ENCODE data around the gene TMEM184A. TPM values are rescaled to one million over a fixed set of nuclear protein-coding genes. Genes with fewer than 3 reads are reported as not detected.

Gene TMEM184A
- total and polyA plus RNA-seq, 2 experiments from 2014 or later, result 14.5 to 24.7 TPM

DNA sequence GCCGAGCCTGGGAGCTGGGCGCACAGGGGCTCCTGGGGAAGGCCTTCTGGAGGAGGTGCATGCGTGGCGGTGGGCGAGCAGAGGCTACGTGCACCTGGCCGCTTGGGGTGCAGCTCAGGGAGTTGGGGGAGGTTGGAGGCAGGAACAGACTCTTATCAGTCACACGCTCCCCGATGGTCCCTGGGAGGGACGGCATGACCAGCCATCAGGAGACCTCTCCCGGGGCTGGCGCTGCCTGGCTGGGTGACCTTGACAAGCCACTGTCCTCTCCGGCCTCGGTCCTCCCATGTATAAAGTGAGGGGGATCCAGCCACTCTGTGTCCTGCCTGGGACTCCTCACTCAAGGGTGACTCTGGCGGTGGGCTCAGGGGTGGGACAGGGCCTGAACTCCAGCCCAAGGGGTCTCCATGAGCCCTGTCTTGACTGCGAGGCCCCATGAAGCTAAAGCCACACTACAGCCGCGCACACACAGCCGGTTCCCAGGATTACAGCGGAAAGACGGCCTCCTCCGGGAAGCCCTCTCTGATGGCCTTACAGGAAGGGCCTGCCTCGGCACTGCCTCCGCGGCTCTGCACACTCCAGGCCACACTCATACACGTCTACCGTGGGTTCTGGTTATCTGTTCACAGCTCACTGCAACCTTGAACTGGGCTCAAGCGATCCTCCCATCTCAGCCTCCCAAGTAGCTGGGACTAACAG is 2.3 kb downstream of the TMEM184A start:
- Histone ChIP-seq H3K4me1 (ENCODE audit: insufficient read depth) (peaks cover 11% of the 10 kb centered on the region), H4K20me1 (ENCODE audit: insufficient read depth, poor library complexity, severe bottlenecking) (no peaks in the 10 kb centered on the region), H2AFZ (no peak overlapping the region), H3K4me2 (peak overlapping the region; percentile 73), H3K9me3 (ENCODE audit: low read depth) (no peaks in the 10 kb centered on the region), H3K36me3 (replicated peaks; ENCODE audit: insufficient read depth, low read depth) (no peaks in the 10 kb centered on the region), H3K9me2 (replicated peaks; ENCODE audit: insufficient read depth) (no peaks in the 10 kb centered on the region), H3K4me3 (no peak overlapping the region), H3K79me2 (peaks cover 4% of the 10 kb centered on the region), H3K27me3 (no peaks in the 10 kb centered on the region), H3K27ac (no peak overlapping the region)
- 89% methylated on average over 27 of the region's 28 CpGs for WGBS (ENCODE audit: low lambda C conversion rate, missing lambda C conversion rate)
- no peak for DNase-seq (ENCODE audit: low spot score)
- TF ChIP-seq EZH2phosphoT487 (IDR thresholded peaks at IDR 0.05; ENCODE audit: low read depth, severe bottlenecking, unreplicated experiment) (no peak), EZH2 (IDR thresholded peaks at IDR 0.05; ENCODE audit: borderline replicate concordance) (no peak)
- TF ChIP-seq, protein P1, sequence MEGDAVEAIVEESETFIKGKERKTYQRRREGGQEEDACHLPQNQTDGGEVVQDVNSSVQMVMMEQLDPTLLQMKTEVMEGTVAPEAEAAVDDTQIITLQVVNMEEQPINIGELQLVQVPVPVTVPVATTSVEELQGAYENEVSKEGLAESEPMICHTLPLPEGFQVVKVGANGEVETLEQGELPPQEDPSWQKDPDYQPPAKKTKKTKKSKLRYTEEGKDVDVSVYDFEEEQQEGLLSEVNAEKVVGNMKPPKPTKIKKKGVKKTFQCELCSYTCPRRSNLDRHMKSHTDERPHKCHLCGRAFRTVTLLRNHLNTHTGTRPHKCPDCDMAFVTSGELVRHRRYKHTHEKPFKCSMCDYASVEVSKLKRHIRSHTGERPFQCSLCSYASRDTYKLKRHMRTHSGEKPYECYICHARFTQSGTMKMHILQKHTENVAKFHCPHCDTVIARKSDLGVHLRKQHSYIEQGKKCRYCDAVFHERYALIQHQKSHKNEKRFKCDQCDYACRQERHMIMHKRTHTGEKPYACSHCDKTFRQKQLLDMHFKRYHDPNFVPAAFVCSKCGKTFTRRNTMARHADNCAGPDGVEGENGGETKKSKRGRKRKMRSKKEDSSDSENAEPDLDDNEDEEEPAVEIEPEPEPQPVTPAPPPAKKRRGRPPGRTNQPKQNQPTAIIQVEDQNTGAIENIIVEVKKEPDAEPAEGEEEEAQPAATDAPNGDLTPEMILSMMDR (IDR thresholded peaks at IDR 0.05; ENCODE audit: poor library complexity), result no peak

DNA sequence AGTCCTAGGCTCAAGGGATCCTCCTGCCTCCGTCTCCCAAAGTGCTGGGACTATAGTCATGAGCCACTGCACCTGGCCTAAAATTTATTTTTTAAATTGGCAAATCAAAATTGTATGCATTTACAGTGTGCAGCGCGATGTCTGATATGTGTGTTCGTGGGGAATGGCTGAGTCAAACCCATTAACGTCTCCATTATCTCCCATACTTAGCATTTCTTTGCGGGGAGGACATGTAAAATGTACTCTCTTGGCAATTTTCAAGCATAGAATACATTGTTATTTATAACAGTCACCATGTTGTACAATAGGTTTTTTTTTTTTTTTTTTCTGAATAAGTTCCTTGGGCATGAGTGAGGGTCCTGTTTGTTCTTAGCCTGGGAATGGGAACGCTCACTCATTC is 3.8 kb downstream of the TMEM184A start:
- WGBS (ENCODE audit: low lambda C conversion rate, missing lambda C conversion rate), result 88% methylated on average over 7 of the region's 7 CpGs
- H3K27me3 ChIP-seq, result no peaks in the 10 kb centered on the region
- H3K4me2 ChIP-seq, result no peak overlapping the region
- no peaks in the 10 kb centered on the region for H4K20me1 ChIP-seq (ENCODE audit: insufficient read depth, poor library complexity, severe bottlenecking)
- no peaks in the 10 kb centered on the region for H3K9me2 ChIP-seq (replicated peaks; ENCODE audit: insufficient read depth)
- H3K79me2 ChIP-seq, result peaks cover 4% of the 10 kb centered on the region
- DNase-seq (ENCODE audit: low spot score), result no peak
- no peak overlapping the region for H2AFZ ChIP-seq
- no peaks in the 10 kb centered on the region for H3K36me3 ChIP-seq (replicated peaks; ENCODE audit: insufficient read depth, low read depth)
- peaks cover 11% of the 10 kb centered on the region for H3K4me1 ChIP-seq (ENCODE audit: insufficient read depth)
- H3K27ac ChIP-seq, result no peak overlapping the region
- TF ChIP-seq, protein P1 (IDR thresholded peaks at IDR 0.05; ENCODE audit: poor library complexity), result no peak
- TF ChIP-seq EZH2phosphoT487 (IDR thresholded peaks at IDR 0.05; ENCODE audit: low read depth, severe bottlenecking, unreplicated experiment) (no peak), EZH2 (IDR thresholded peaks at IDR 0.05; ENCODE audit: borderline replicate concordance) (no peak)
- no peak overlapping the region for H3K4me3 ChIP-seq
- H3K9me3 ChIP-seq (ENCODE audit: low read depth), result no peaks in the 10 kb centered on the region

DNA sequence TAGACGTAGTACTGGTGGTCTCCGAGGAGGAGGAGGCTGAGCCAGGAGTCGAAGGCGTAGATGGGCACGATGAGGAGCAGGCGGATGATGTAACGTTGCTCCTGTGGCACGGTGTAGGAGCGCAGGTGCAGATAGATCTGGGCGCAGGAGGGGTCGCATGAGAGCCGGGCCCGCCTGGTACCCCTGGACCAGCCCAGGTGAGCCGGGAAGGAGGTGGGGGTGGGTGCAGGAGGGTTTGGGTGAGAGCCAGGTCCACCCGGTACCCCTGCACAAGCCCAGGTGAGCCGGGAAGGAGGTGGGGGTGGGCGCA is 5.2 kb downstream of the TMEM184A start:
- no peak overlapping the region for H3K4me2 ChIP-seq
- no peaks in the 10 kb centered on the region for H4K20me1 ChIP-seq (ENCODE audit: insufficient read depth, poor library complexity, severe bottlenecking)
- H3K4me3 ChIP-seq, result no peak overlapping the region
- H3K27ac ChIP-seq, result no peak overlapping the region
- no peak for DNase-seq (ENCODE audit: low spot score)
- TF ChIP-seq EZH2phosphoT487 (IDR thresholded peaks at IDR 0.05; ENCODE audit: low read depth, severe bottlenecking, unreplicated experiment) (no peak), EZH2 (IDR thresholded peaks at IDR 0.05; ENCODE audit: borderline replicate concordance) (no peak)
- TF ChIP-seq, protein P1 (IDR thresholded peaks at IDR 0.05; ENCODE audit: poor library complexity), result no peak
- H3K4me1 ChIP-seq (ENCODE audit: insufficient read depth), result peaks cover 4% of the 10 kb centered on the region
- H3K79me2 ChIP-seq, result peaks cover 4% of the 10 kb centered on the region
- no peaks in the 10 kb centered on the region for H3K36me3 ChIP-seq (replicated peaks; ENCODE audit: insufficient read depth, low read depth)
- H2AFZ ChIP-seq, result no peak overlapping the region
- no peaks in the 10 kb centered on the region for H3K9me3 ChIP-seq (ENCODE audit: low read depth)
- H3K27me3 ChIP-seq, result no peaks in the 10 kb centered on the region
- H3K9me2 ChIP-seq (replicated peaks; ENCODE audit: insufficient read depth), result no peaks in the 10 kb centered on the region
- WGBS (ENCODE audit: low lambda C conversion rate, missing lambda C conversion rate), result 95% methylated on average over 13 of the region's 17 CpGs

Data from hepatocyte (in vitro differentiated cells).